ENCODE data around the gene KCNQ1. TPM values are rescaled to one million over a fixed set of nuclear protein-coding genes. Genes with fewer than 3 reads are reported as not detected.

Gene KCNQ1
- total and polyA plus RNA-seq, 9 of the 15 experiments (the other 6 are each of a cell fraction or from before 2014, with no cell fraction given) = 0.44 TPM; not detected in 8

DNA sequence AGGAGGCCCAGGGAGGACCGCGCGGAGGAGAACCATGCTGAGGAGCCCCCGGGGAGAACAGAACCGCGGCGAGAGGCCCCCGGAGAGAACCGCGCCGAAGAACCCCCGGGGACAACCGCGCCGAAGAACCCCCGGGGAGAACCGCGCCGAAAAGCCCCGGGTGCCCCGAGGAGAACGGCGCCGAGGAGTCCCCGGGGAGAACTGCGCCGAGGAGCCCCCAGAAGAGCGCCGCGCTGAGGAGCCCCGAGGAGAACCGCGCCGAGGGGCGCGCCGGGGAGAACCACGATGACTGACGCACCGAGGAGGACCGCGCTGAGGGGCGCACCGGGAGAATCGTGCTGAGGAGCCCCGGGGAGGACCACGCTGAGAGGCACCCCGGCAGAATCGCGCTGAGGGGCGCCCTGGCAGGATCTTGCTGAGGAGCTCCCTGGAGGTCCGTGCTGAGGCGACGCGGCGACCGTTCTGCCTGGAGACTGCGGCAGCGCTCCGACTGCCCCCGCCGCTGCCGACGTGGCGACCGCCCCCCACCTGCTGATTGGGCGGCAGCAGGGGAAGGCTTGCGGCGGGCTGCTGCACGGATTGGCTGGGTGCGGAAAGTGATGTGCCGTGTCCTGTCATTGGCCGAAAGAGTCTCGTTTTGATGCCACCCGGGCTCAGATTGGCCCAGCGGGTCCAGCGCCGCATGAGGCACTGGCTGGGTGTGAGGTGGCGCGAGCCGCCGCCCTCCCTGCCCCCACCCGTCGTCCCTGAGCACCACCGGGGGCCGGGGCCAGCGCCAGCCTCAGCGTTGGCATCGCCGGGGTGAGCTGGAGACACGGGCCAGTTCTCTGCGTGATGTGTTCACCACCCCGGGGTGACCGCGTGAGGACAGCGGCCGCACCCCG, 255.0 kb downstream of the KCNQ1 start, which contains the start of gene KCNQ1OT1 (continued):
- no peak for TF ChIP-seq NFIC (IDR thresholded peaks at IDR 0.05)
- TF ChIP-seq, protein P1, sequence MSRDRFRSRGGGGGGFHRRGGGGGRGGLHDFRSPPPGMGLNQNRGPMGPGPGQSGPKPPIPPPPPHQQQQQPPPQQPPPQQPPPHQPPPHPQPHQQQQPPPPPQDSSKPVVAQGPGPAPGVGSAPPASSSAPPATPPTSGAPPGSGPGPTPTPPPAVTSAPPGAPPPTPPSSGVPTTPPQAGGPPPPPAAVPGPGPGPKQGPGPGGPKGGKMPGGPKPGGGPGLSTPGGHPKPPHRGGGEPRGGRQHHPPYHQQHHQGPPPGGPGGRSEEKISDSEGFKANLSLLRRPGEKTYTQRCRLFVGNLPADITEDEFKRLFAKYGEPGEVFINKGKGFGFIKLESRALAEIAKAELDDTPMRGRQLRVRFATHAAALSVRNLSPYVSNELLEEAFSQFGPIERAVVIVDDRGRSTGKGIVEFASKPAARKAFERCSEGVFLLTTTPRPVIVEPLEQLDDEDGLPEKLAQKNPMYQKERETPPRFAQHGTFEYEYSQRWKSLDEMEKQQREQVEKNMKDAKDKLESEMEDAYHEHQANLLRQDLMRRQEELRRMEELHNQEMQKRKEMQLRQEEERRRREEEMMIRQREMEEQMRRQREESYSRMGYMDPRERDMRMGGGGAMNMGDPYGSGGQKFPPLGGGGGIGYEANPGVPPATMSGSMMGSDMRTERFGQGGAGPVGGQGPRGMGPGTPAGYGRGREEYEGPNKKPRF (IDR thresholded peaks at IDR 0.05; ENCODE audit: low read depth, low read length) = no peak
- TF ChIP-seq ZNF146 (CRISPR knock-in tag; IDR thresholded peaks at IDR 0.05; ENCODE audit: unreplicated experiment) = no peak
- TF ChIP-seq TCF7L2 (IDR thresholded peaks at IDR 0.05; ENCODE audit: low read depth, low read length) = no peak
- TF ChIP-seq MTA3 (IDR thresholded peaks at IDR 0.05; ENCODE audit: borderline replicate concordance) = peak; percentile 94
- TF ChIP-seq SMC3 (conservative IDR thresholded peaks at IDR 0.05; ENCODE audit: insufficient read depth, low read depth, low read length) = no peak
- TF ChIP-seq FOXJ3 (CRISPR knock-in tag; IDR thresholded peaks at IDR 0.05) = no peak
- no peak for TF ChIP-seq SIX5 (IDR thresholded peaks at IDR 0.05; ENCODE audit: borderline replicate concordance in 1 of 2, insufficient read depth in 1 of 2, low read depth in 1 of 2, low read length in 2 of 2)
- TF ChIP-seq CCAR2 (IDR thresholded peaks at IDR 0.05; ENCODE audit: low read depth, low read length) = no peak
- peak; percentile 67; the same call in 1 of the 2 replicates for TF ChIP-seq CBX1 (IDR thresholded peaks at IDR 0.05; ENCODE audit: low read depth)
- TF ChIP-seq HSF4 (CRISPR knock-in tag; IDR thresholded peaks at IDR 0.05; ENCODE audit: borderline replicate concordance) = no peak
- TF ChIP-seq NR2C1 (IDR thresholded peaks at IDR 0.05) = no peak
- TF ChIP-seq NR2C1 (tag; IDR thresholded peaks at IDR 0.05) = no peak
- TF ChIP-seq HNRNPUL1 (IDR thresholded peaks at IDR 0.05; ENCODE audit: low read length) = no peak
- TF ChIP-seq, protein P2, sequence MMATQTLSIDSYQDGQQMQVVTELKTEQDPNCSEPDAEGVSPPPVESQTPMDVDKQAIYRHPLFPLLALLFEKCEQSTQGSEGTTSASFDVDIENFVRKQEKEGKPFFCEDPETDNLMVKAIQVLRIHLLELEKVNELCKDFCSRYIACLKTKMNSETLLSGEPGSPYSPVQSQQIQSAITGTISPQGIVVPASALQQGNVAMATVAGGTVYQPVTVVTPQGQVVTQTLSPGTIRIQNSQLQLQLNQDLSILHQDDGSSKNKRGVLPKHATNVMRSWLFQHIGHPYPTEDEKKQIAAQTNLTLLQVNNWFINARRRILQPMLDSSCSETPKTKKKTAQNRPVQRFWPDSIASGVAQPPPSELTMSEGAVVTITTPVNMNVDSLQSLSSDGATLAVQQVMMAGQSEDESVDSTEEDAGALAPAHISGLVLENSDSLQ (IDR thresholded peaks at IDR 0.05) = peak; percentile 63
- peak; percentile 100 for TF ChIP-seq POLR2G (IDR thresholded peaks at IDR 0.05; ENCODE audit: low read depth, low read length)
- no peak for TF ChIP-seq ZNF184 (CRISPR knock-in tag; IDR thresholded peaks at IDR 0.05)
- TF ChIP-seq CBX8 (IDR thresholded peaks at IDR 0.05; ENCODE audit: borderline replicate concordance, extremely low read depth, low read depth, low read length, poor library complexity, severe bottlenecking) = no peak
- no peak for TF ChIP-seq KAT2B (IDR thresholded peaks at IDR 0.05; ENCODE audit: low read depth, low read length)
- no peak for TF ChIP-seq SRSF9 (IDR thresholded peaks at IDR 0.05; ENCODE audit: borderline replicate concordance, low read depth, low read length)
- no peak for TF ChIP-seq RUNX1 (IDR thresholded peaks at IDR 0.05; ENCODE audit: low read depth)
- no peak for TF ChIP-seq RBM17 (IDR thresholded peaks at IDR 0.05; ENCODE audit: borderline replicate concordance, low read depth, low read length)
